ENCODE data around the gene GRM8.

GRM8 gene

DNA sequence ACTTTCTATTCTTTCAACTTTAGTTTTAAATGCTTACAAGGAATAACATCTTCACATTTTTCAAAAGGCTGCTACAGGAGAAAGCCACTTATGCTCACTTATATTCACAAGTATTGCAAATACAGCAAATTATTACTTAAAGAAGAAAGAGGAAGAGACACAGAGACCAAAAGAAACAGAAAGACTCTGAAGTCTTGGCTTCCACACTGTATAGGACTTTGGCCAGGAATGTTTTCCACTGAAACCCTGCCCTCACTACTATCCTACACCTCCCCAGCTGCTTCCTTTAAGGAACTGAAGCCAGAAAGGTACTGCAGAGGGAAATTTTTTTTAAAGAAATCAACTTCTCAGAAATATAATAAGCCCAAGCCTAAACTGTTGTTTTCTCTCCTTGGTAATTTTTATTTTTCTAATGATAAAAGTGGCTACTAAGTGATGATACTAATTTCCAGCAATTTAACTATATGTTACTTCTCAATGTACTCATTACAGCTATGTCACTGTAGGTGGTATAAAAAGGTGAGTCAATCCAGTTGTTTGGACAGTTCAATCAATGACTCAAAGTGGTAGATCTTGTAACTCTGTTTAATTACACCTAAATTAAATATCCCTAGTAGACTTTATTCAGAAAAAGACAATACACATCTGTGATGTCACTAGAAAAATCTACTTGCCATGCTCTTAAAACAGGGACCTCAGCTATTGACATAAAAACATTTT lies 231.6 kb downstream of the GRM8 start (continued):
- TF ChIP-seq ZNF76 (tag by site-specific recombination; IDR thresholded peaks at IDR 0.05; ENCODE audit: borderline replicate concordance, low read depth): no peak
- TF ChIP-seq, protein P1, sequence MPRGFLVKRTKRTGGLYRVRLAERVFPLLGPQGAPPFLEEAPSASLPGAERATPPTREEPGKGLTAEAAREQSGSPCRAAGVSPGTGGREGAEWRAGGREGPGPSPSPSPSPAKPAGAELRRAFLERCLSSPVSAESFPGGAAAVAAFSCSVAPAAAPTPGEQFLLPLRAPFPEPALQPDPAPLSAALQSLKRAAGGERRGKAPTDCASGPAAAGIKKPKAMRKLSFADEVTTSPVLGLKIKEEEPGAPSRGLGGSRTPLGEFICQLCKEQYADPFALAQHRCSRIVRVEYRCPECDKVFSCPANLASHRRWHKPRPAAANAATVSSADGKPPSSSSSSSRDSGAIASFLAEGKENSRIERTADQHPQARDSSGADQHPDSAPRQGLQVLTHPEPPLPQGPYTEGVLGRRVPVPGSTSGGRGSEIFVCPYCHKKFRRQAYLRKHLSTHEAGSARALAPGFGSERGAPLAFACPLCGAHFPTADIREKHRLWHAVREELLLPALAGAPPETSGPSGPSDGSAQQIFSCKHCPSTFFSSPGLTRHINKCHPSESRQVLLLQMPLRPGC (tag by site-specific recombination; IDR thresholded peaks at IDR 0.05): no peak
- TF ChIP-seq ZNF184 (tag by site-specific recombination; IDR thresholded peaks at IDR 0.05): no peak
- TF ChIP-seq ZFP3 (tag by site-specific recombination; IDR thresholded peaks at IDR 0.05; ENCODE audit: low read depth): no peak
- no peak for TF ChIP-seq ZNF23 (tag by site-specific recombination; IDR thresholded peaks at IDR 0.05; ENCODE audit: borderline replicate concordance)
- TF ChIP-seq ZNF843 (tag by site-specific recombination; IDR thresholded peaks at IDR 0.05): no peak

DNA sequence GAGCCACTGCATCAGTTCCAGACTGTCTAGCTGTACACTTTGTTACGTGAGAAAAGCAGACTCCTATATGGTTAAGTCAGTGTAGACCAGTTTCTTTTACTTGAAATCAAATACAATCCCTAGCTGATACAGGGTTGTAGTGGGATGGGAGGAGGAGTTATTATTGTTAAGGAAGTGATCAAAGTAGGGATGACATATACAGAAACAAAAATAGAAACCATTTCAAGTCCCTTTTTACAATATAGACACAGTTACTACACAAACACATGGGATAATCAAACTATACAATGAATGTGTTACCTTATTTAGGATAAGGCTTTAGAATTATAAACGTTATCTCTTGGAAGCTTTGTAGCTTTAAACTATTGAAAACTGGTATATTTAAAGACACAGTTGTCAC lies 233.9 kb downstream of the GRM8 start:
- POLR2A ChIA-PET: no interaction called here
- CTCF ChIA-PET: interaction anchor here (0.7 kb wide), 1 partner anchor 140 kb away, joined by 3 read pairs; no protein-coding TSS in a partner anchor
- Histone ChIP-seq H3K9me3 (ENCODE audit: control insufficient read depth, insufficient read depth, low read depth, low read length) (no peaks in the 10 kb centered on the region), H3K4me3 (ENCODE audit: low read depth, low read length) (no peak overlapping the region), H3K36me3 (ENCODE audit: control insufficient read depth in 2 of 2, insufficient read depth in 1 of 2, low read length in 2 of 2) (no peaks in the 10 kb centered on the region), H3K4me1 (ENCODE audit: control insufficient read depth, insufficient read depth, low read length) (no peaks in the 10 kb centered on the region), H3K27ac (ENCODE audit: extremely low read depth, low read depth, low read length) (no peak overlapping the region)
- TF ChIP-seq, protein P2, sequence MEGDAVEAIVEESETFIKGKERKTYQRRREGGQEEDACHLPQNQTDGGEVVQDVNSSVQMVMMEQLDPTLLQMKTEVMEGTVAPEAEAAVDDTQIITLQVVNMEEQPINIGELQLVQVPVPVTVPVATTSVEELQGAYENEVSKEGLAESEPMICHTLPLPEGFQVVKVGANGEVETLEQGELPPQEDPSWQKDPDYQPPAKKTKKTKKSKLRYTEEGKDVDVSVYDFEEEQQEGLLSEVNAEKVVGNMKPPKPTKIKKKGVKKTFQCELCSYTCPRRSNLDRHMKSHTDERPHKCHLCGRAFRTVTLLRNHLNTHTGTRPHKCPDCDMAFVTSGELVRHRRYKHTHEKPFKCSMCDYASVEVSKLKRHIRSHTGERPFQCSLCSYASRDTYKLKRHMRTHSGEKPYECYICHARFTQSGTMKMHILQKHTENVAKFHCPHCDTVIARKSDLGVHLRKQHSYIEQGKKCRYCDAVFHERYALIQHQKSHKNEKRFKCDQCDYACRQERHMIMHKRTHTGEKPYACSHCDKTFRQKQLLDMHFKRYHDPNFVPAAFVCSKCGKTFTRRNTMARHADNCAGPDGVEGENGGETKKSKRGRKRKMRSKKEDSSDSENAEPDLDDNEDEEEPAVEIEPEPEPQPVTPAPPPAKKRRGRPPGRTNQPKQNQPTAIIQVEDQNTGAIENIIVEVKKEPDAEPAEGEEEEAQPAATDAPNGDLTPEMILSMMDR (tag by site-specific recombination; IDR thresholded peaks at IDR 0.05): no peak
- no peak for TF ChIP-seq ZNF433 (tag by site-specific recombination; IDR thresholded peaks at IDR 0.05; ENCODE audit: low read depth)
- no peak for TF ChIP-seq ZBTB7A (tag by site-specific recombination; IDR thresholded peaks at IDR 0.05; ENCODE audit: low read depth)
- TF ChIP-seq ZNF223 (tag by site-specific recombination; IDR thresholded peaks at IDR 0.05): no peak
- TF ChIP-seq ZNF16 (tag by site-specific recombination; IDR thresholded peaks at IDR 0.05; ENCODE audit: low read depth): no peak
- no peak for TF ChIP-seq ZNF555 (tag by site-specific recombination; conservative IDR thresholded peaks at IDR 0.05)
- TF ChIP-seq ZNF830 (tag by site-specific recombination; IDR thresholded peaks at IDR 0.05; ENCODE audit: low read depth): no peak
- TF ChIP-seq ZNF664 (tag by site-specific recombination; IDR thresholded peaks at IDR 0.05): no peak
- TF ChIP-seq KLF10 (tag by site-specific recombination; IDR thresholded peaks at IDR 0.05): no peak
- no peak for TF ChIP-seq GLIS2 (tag by site-specific recombination; IDR thresholded peaks at IDR 0.05)
- TF ChIP-seq GFI1B (tag by site-specific recombination; IDR thresholded peaks at IDR 0.05): no peak
- TF ChIP-seq ZNF2 (tag by site-specific recombination; IDR thresholded peaks at IDR 0.05): no peak
- TF ChIP-seq, protein P3, sequence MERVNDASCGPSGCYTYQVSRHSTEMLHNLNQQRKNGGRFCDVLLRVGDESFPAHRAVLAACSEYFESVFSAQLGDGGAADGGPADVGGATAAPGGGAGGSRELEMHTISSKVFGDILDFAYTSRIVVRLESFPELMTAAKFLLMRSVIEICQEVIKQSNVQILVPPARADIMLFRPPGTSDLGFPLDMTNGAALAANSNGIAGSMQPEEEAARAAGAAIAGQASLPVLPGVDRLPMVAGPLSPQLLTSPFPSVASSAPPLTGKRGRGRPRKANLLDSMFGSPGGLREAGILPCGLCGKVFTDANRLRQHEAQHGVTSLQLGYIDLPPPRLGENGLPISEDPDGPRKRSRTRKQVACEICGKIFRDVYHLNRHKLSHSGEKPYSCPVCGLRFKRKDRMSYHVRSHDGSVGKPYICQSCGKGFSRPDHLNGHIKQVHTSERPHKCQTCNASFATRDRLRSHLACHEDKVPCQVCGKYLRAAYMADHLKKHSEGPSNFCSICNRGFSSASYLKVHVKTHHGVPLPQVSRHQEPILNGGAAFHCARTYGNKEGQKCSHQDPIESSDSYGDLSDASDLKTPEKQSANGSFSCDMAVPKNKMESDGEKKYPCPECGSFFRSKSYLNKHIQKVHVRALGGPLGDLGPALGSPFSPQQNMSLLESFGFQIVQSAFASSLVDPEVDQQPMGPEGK (tag by site-specific recombination; IDR thresholded peaks at IDR 0.05): no peak
- TF ChIP-seq, protein P4, sequence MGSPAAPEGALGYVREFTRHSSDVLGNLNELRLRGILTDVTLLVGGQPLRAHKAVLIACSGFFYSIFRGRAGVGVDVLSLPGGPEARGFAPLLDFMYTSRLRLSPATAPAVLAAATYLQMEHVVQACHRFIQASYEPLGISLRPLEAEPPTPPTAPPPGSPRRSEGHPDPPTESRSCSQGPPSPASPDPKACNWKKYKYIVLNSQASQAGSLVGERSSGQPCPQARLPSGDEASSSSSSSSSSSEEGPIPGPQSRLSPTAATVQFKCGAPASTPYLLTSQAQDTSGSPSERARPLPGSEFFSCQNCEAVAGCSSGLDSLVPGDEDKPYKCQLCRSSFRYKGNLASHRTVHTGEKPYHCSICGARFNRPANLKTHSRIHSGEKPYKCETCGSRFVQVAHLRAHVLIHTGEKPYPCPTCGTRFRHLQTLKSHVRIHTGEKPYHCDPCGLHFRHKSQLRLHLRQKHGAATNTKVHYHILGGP (tag by site-specific recombination; IDR thresholded peaks at IDR 0.05): no peak
- TF ChIP-seq SETDB1 (IDR thresholded peaks at IDR 0.05; ENCODE audit: insufficient read length, low read length): no peak
- TF ChIP-seq ZNF155 (tag by site-specific recombination; IDR thresholded peaks at IDR 0.05): no peak
- TF ChIP-seq ZXDB (tag by site-specific recombination; IDR thresholded peaks at IDR 0.05): no peak
- no peak for TF ChIP-seq GLIS1 (tag by site-specific recombination; IDR thresholded peaks at IDR 0.05)
- no peak for TF ChIP-seq SP3 (tag by site-specific recombination; IDR thresholded peaks at IDR 0.05)
- TF ChIP-seq ZNF776 (tag by site-specific recombination; IDR thresholded peaks at IDR 0.05; ENCODE audit: borderline replicate concordance): no peak
